Measurements from ENCODE around the gene UBL4B. TPM values are rescaled to one million over a fixed set of nuclear protein-coding genes. Genes with fewer than 3 reads are reported as not detected.

UBL4B gene
- polyA plus RNA-seq, 2 donors: not detected

DNA sequence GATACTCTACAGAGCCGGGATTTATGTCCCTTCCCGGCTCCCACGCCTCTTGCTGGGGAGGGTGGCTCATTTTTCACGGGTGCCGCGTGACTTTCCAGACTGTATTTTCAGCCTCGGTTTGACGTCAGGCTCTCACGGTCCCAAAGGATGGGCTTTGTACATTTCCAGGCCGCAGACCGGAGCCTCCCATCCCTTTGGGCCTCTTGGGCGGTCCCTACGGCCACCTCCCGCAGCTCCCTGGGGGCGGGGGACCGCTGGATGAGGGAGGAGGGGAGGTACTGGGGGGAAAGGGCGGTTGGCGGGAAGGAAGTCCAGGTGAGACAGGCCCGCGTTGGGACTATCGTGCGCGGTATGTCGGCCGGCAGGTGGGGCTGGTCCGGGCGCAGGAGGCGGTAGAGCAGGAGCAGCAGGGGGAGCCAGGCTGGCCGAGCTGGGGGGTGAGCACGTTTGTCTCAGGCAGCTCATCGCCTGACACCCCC lies 17.9 kb downstream of the UBL4B start:
- Histone ChIP-seq H3K27ac (ENCODE audit: low read depth in 2 of 2, low read length in 1 of 2) (no peak overlapping the region), H3K27me3 (ENCODE audit: control insufficient read depth in 1 of 2, insufficient read depth in 2 of 2, low read length in 2 of 2) (peaks cover 0 to 10% of the 10 kb centered on the region in 2 donors), H3K9me3 (ENCODE audit: control insufficient read depth in 2 of 2, insufficient read depth in 1 of 2, low read depth in 1 of 2, low read length in 1 of 2) (peaks cover 2 to 3% of the 10 kb centered on the region in 2 donors), H3K4me3 (ENCODE audit: low read depth in 1 of 2, low read length in 2 of 2) (peak overlapping the region in 1 of 2 donors; percentile 7), H3K36me3 (ENCODE audit: control insufficient read depth in 2 of 2, insufficient read depth in 2 of 2, low read length in 1 of 2) (no peaks in the 10 kb centered on the region), H3K4me1 (ENCODE audit: control insufficient read depth in 2 of 2, insufficient read depth in 2 of 2, low read length in 1 of 2) (peaks cover 2 to 4% of the 10 kb centered on the region in 2 donors)
- WGBS, 2 donors: 4 to 5% methylated on average over 23 to 31 of the region's 31 CpGs

DNA sequence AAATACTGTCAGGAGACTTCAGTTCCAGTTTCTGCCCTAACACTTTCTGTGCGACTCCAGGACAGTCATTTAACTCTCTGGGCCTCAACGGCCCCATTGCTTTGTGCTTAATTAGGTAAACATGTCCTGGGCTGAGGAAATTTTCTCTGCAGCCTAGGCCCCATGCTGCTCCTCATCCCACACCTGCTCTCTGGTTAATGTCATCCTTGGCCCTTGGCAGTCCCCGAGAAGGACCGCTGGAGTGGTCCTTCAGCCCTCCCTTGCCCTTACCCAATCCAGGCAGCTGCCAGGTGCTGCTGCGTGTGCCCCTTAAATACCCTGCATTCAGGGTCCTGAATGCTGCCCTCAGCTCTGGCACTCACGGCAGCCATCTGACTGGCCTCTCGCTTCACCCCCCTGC lies 18.7 kb downstream of the UBL4B start:
- Histone ChIP-seq H3K9me3 (ENCODE audit: control insufficient read depth in 2 of 2, insufficient read depth in 1 of 2, low read depth in 1 of 2, low read length in 1 of 2) (peaks cover 2 to 3% of the 10 kb centered on the region in 2 donors), H3K27ac (ENCODE audit: low read depth in 2 of 2, low read length in 1 of 2) (no peak overlapping the region), H3K27me3 (ENCODE audit: control insufficient read depth in 1 of 2, insufficient read depth in 2 of 2, low read length in 2 of 2) (peaks cover 0 to 10% of the 10 kb centered on the region in 2 donors), H3K36me3 (ENCODE audit: control insufficient read depth in 2 of 2, insufficient read depth in 2 of 2, low read length in 1 of 2) (no peaks in the 10 kb centered on the region), H3K4me1 (ENCODE audit: control insufficient read depth in 2 of 2, insufficient read depth in 2 of 2, low read length in 1 of 2) (peaks cover 2 to 4% of the 10 kb centered on the region in 2 donors), H3K4me3 (ENCODE audit: low read depth in 1 of 2, low read length in 2 of 2) (no peak overlapping the region)
- WGBS, 2 donors: 72 to 73% methylated on average over 7 of the region's 7 CpGs

- Histone ChIP-seq H3K27me3 (ENCODE audit: control insufficient read depth in 1 of 2, insufficient read depth in 2 of 2, low read length in 2 of 2) (peaks cover 0 to 10% of the 10 kb centered on the region in 2 donors), H3K4me1 (ENCODE audit: control insufficient read depth in 2 of 2, insufficient read depth in 2 of 2, low read length in 1 of 2) (peaks cover 2 to 6% of the 10 kb centered on the region in 2 donors), H3K9me3 (ENCODE audit: control insufficient read depth in 2 of 2, insufficient read depth in 1 of 2, low read depth in 1 of 2, low read length in 1 of 2) (no peaks in the 10 kb centered on the region), H3K4me3 (ENCODE audit: low read depth in 1 of 2, low read length in 2 of 2) (no peak overlapping the region), H3K27ac (ENCODE audit: low read depth in 2 of 2, low read length in 1 of 2) (no peak overlapping the region), H3K36me3 (ENCODE audit: control insufficient read depth in 2 of 2, insufficient read depth in 2 of 2, low read length in 1 of 2) (no peaks in the 10 kb centered on the region)
Measured at GRCh38 chr1:110132682-110133081, 20.4 kb downstream of the UBL4B start.

GRCh38 chr1:110133436-110133835 lies 21.2 kb downstream of the UBL4B start:
- Histone ChIP-seq H3K27me3 (ENCODE audit: control insufficient read depth in 1 of 2, insufficient read depth in 2 of 2, low read length in 2 of 2) (peaks cover 0 to 10% of the 10 kb centered on the region in 2 donors), H3K27ac (ENCODE audit: low read depth in 2 of 2, low read length in 1 of 2) (no peak overlapping the region), H3K9me3 (ENCODE audit: control insufficient read depth in 2 of 2, insufficient read depth in 1 of 2, low read depth in 1 of 2, low read length in 1 of 2) (no peaks in the 10 kb centered on the region), H3K36me3 (ENCODE audit: control insufficient read depth in 2 of 2, insufficient read depth in 2 of 2, low read length in 1 of 2) (no peaks in the 10 kb centered on the region), H3K4me3 (ENCODE audit: low read depth in 1 of 2, low read length in 2 of 2) (no peak overlapping the region), H3K4me1 (ENCODE audit: control insufficient read depth in 2 of 2, insufficient read depth in 2 of 2, low read length in 1 of 2) (peaks cover 2 to 6% of the 10 kb centered on the region in 2 donors)
- 75 to 80% methylated on average over 4 of the region's 4 CpGs for whole genome bisulfite sequencing, 2 donors

GRCh38 chr1:110134050-110134595 lies 21.9 kb downstream of the UBL4B start:
- peaks cover 0 to 10% of the 10 kb centered on the region in 2 donors for H3K27me3 ChIP-seq (ENCODE audit: control insufficient read depth in 1 of 2, insufficient read depth in 2 of 2, low read length in 2 of 2)
- 59 to 60% methylated on average over 11 of the region's 11 CpGs for WGBS, 2 donors
- no peaks in the 10 kb centered on the region for H3K36me3 ChIP-seq (ENCODE audit: control insufficient read depth in 2 of 2, insufficient read depth in 2 of 2, low read length in 1 of 2)
- peaks cover 2 to 6% of the 10 kb centered on the region in 2 donors for H3K4me1 ChIP-seq (ENCODE audit: control insufficient read depth in 2 of 2, insufficient read depth in 2 of 2, low read length in 1 of 2)
- H3K27ac ChIP-seq (ENCODE audit: low read depth in 2 of 2, low read length in 1 of 2): no peak overlapping the region
- H3K9me3 ChIP-seq (ENCODE audit: control insufficient read depth in 2 of 2, insufficient read depth in 1 of 2, low read depth in 1 of 2, low read length in 1 of 2): no peaks in the 10 kb centered on the region
- no peak overlapping the region for H3K4me3 ChIP-seq (ENCODE audit: low read depth in 1 of 2, low read length in 2 of 2)

DNA sequence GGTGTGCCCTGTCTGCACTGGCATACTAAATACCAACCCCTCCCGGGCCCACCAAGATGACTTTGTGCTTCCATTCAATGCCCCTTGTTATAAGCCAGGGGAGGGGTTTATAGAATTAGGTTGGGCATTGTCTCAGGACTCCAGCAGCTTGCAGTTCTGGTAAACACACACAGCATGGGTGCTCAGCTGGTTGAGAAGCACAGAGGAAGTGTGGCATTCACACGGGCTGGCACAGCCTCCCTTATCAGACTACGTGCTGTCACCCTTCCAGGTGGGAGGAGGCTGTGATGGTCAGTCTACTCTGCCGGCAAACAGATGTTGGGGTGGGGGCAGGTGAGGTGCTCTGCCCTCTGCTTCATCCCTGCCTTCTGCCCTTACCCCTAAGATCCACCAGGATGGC lies 23.0 kb downstream of the UBL4B start:
- peaks cover 0 to 3% of the 10 kb centered on the region in 2 donors for H3K27me3 ChIP-seq (ENCODE audit: control insufficient read depth in 1 of 2, insufficient read depth in 2 of 2, low read length in 2 of 2)
- 47 to 50% methylated on average over 4 of the region's 4 CpGs for WGBS, 2 donors

GRCh38 chr1:110135666-110136065 lies 23.4 kb downstream of the UBL4B start:
- H3K27me3 ChIP-seq (ENCODE audit: control insufficient read depth in 1 of 2, insufficient read depth in 2 of 2, low read length in 2 of 2): no peaks in the 10 kb centered on the region
- H3K36me3 ChIP-seq (ENCODE audit: control insufficient read depth in 2 of 2, insufficient read depth in 2 of 2, low read length in 1 of 2): no peaks in the 10 kb centered on the region
- WGBS, 2 donors: 66 to 68% methylated on average over 10 of the region's 10 CpGs
- peaks cover 0 to 2% of the 10 kb centered on the region in 2 donors for H3K4me1 ChIP-seq (ENCODE audit: control insufficient read depth in 2 of 2, insufficient read depth in 2 of 2, low read length in 1 of 2)
- no peak overlapping the region for H3K27ac ChIP-seq (ENCODE audit: low read depth in 2 of 2, low read length in 1 of 2)
- no peak overlapping the region for H3K4me3 ChIP-seq (ENCODE audit: low read depth in 1 of 2, low read length in 2 of 2)
- H3K9me3 ChIP-seq (ENCODE audit: control insufficient read depth in 2 of 2, insufficient read depth in 1 of 2, low read depth in 1 of 2, low read length in 1 of 2): no peaks in the 10 kb centered on the region

More for the DNA sequence above, 23.0 kb downstream of the UBL4B start:
- Histone ChIP-seq H3K9me3 (ENCODE audit: control insufficient read depth in 2 of 2, insufficient read depth in 1 of 2, low read depth in 1 of 2, low read length in 1 of 2) (no peaks in the 10 kb centered on the region), H3K27ac (ENCODE audit: low read depth in 2 of 2, low read length in 1 of 2) (no peak overlapping the region), H3K4me1 (ENCODE audit: control insufficient read depth in 2 of 2, insufficient read depth in 2 of 2, low read length in 1 of 2) (peaks cover 0 to 2% of the 10 kb centered on the region in 2 donors), H3K4me3 (ENCODE audit: low read depth in 1 of 2, low read length in 2 of 2) (no peak overlapping the region), H3K36me3 (ENCODE audit: control insufficient read depth in 2 of 2, insufficient read depth in 2 of 2, low read length in 1 of 2) (no peaks in the 10 kb centered on the region)

GRCh38 chr1:110136911-110137310 lies 24.7 kb downstream of the UBL4B start:
- WGBS, 2 donors: 3 to 5% methylated on average over 7 of the region's 7 CpGs
- no peak overlapping the region for H3K4me3 ChIP-seq (ENCODE audit: low read depth in 1 of 2, low read length in 2 of 2)
- peaks cover 0 to 3% of the 10 kb centered on the region in 2 donors for H3K27me3 ChIP-seq (ENCODE audit: control insufficient read depth in 1 of 2, insufficient read depth in 2 of 2, low read length in 2 of 2)
- no peaks in the 10 kb centered on the region for H3K36me3 ChIP-seq (ENCODE audit: control insufficient read depth in 2 of 2, insufficient read depth in 2 of 2, low read length in 1 of 2)
- peaks cover 0 to 2% of the 10 kb centered on the region in 2 donors for H3K4me1 ChIP-seq (ENCODE audit: control insufficient read depth in 2 of 2, insufficient read depth in 2 of 2, low read length in 1 of 2)
- no peak overlapping the region for H3K27ac ChIP-seq (ENCODE audit: low read depth in 2 of 2, low read length in 1 of 2)
- H3K9me3 ChIP-seq (ENCODE audit: control insufficient read depth in 2 of 2, insufficient read depth in 1 of 2, low read depth in 1 of 2, low read length in 1 of 2): no peaks in the 10 kb centered on the region

DNA sequence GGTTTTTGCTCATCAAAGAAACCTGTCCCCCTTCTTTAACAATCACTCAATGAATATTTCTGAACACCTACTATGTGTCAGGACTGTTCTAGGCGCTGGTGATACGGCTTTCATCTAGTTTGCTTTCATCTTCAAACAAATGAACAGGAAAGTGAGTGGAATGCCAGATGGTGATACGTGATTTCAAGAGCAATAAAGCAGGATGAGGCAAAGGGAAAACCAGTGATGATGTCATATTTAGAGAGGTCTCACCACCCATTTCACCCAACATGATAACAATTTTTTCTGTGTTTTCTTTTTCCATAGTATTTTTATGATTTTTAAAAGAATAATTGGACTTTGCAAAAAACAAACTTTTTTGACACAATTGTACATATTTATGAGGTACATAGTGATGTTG lies 26.7 kb downstream of the UBL4B start:
- WGBS, 2 donors: 54 to 69% methylated on average over 3 of the region's 3 CpGs
- Histone ChIP-seq H3K36me3 (ENCODE audit: control insufficient read depth in 2 of 2, insufficient read depth in 2 of 2, low read length in 1 of 2) (no peaks in the 10 kb centered on the region), H3K4me3 (ENCODE audit: low read depth in 1 of 2, low read length in 2 of 2) (no peak overlapping the region), H3K27me3 (ENCODE audit: control insufficient read depth in 1 of 2, insufficient read depth in 2 of 2, low read length in 2 of 2) (peaks cover 0 to 3% of the 10 kb centered on the region in 2 donors), H3K27ac (ENCODE audit: low read depth in 2 of 2, low read length in 1 of 2) (no peak overlapping the region), H3K4me1 (ENCODE audit: control insufficient read depth in 2 of 2, insufficient read depth in 2 of 2, low read length in 1 of 2) (peaks cover 0 to 2% of the 10 kb centered on the region in 2 donors), H3K9me3 (ENCODE audit: control insufficient read depth in 2 of 2, insufficient read depth in 1 of 2, low read depth in 1 of 2, low read length in 1 of 2) (no peaks in the 10 kb centered on the region)

DNA sequence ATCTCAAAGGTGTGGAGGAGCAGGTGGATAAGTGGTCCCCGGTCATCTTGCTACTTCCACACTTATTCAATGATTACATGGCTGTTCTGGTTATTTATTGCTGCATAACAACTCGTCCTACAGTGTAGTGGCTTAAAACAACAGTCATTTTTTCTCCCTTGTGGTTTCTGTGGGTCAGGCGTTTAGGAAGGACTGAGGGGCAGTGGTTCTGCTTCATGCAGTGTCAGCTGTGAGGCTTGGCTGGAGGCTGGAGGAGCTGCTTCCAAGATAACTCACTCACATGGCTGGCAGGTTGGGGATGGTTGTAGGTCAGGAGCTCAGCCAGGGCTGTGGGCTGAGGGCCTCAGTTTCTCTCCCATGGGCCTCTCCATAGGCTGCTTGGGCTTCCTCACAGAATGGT lies 32.1 kb downstream of the UBL4B start:
- H3K9me3 ChIP-seq (ENCODE audit: control insufficient read depth in 2 of 2, insufficient read depth in 1 of 2, low read depth in 1 of 2, low read length in 1 of 2): no peaks in the 10 kb centered on the region
- H3K27ac ChIP-seq (ENCODE audit: low read depth in 2 of 2, low read length in 1 of 2): no peak overlapping the region
- no peak overlapping the region for H3K4me3 ChIP-seq (ENCODE audit: low read depth in 1 of 2, low read length in 2 of 2)
- H3K27me3 ChIP-seq (ENCODE audit: control insufficient read depth in 1 of 2, insufficient read depth in 2 of 2, low read length in 2 of 2): peaks cover 3 to 10% of the 10 kb centered on the region in 2 donors
- no peaks in the 10 kb centered on the region for H3K4me1 ChIP-seq (ENCODE audit: control insufficient read depth in 2 of 2, insufficient read depth in 2 of 2, low read length in 1 of 2)
- no peaks in the 10 kb centered on the region for H3K36me3 ChIP-seq (ENCODE audit: control insufficient read depth in 2 of 2, insufficient read depth in 2 of 2, low read length in 1 of 2)
- 50% methylated on average over 3 of the region's 3 CpGs for WGBS, 2 donors

Measured in esophagus (tissue), 2 donors.